Liver (tissue), 3 donors: Measurements from ENCODE around the gene CCDC191.

ENCODE experiments used
- CTCF ChIP-seq: fragments of 150-350 bp; IDR thresholded peaks from 2 replicates; pipeline ENCODE4 v1.5.1; 2017; ENCODE audit warnings: improper control_type of control experiment, low read depth, low read length; ENCODE audit not compliant: missing input control
- JUND ChIP-seq, 2 donors: IDR thresholded peaks; 2 replicates each; pipeline ENCODE4 v1.6.1; 2016; ENCODE audit warnings: antibody characterized with exemption in 2 of 2
- donor health status: healthy.
- donor health status: healthy.

- no peak for TF ChIP-seq JUND (IDR thresholded peaks at IDR 0.05)
- TF ChIP-seq CTCF: no peak
These were observed 39.5 kb upstream of the CCDC191 start for GRCh38 chr3:114095796-114096195.
